DMS 273 (cell line): ENCODE measurements around the gene HBEGF.

Experiments used
- DNase-seq: peaks from one replicate; lab custom pipeline; 2025; ENCODE audit not compliant: unreplicated experiment; lab: John Stamatoyannopoulos, UW

Gene HBEGF

DNA sequence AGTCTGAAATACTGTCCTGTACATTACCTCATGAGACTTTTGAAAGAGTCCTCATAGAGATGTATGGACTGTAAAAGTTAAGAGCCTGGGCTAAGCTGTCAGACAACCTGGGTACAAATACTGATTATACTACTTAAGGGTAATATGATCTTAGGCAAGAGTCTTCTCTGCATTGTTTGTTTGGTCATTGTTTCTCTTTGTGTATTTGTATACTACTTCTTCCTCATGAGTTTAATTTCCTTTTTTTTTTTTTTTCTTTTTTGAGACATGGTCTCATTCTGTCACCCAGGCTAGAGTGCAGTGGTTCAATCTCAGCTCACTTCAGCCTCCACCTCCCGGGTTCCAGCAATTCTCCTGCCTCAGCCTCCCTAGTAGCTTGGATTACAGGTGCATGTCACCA is 40.9 kb downstream of the HBEGF start:
- DNase-seq = no peak

DNA sequence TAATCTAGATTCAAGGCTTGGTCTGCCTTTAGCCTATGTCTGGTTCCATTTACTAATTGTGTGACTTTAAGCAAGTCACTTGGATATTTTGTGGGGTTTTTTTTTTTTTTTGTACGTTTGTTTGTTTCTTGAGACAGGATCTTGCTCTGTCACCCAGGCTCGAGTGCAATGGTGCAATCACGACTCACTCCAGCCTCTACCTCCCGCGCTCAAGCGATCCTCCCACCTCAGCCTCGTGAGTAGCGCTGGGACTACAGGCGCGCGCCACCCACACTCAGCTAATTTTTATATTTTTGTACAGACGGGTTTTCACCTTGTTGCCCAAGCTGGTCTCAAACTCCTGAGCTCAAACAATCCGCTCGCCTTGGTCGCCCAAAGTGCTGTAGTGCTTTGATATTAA is 42.4 kb downstream of the HBEGF start:
- no peak for DNase-seq

GRCh38 chr5:140302786-140303639 is 43.4 kb downstream of the HBEGF start, which contains the start of gene PFDN1:
Gene PFDN1, minus strand, starts transcription at chr5:140303101. Its CDS starts 28 bp downstream, at chr5:140303073.
- DNase-seq = peak; percentile 98

DNA sequence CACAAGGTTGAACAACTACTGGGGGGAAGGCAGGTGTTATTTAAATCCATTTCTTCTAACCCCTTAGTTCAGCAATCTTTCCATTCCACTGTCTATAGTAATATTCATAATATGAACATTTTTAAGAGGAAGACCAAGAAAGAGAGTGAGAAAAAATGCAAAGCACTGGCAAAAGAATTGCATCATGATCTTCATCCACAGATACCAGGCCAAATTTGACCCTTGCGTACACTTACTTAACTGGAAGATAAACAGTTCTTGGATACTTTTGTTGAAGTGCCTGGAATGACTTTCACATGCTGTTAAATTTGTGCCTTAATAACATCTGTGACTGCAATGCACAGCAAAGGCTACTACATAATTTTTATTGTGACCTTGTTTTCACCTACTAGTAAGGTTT is 45.3 kb downstream of the HBEGF start:
- no peak for DNase-seq

- DNase-seq = no peak
Measured at GRCh38 chr5:140299056-140299455, 47.3 kb downstream of the HBEGF start.

- no peak for DNase-seq
Measured at GRCh38 chr5:140298183-140298601, 48.2 kb downstream of the HBEGF start.

GRCh38 chr5:140297283-140297682 is 49.1 kb downstream of the HBEGF start:
- DNase-seq = no peak

DNA sequence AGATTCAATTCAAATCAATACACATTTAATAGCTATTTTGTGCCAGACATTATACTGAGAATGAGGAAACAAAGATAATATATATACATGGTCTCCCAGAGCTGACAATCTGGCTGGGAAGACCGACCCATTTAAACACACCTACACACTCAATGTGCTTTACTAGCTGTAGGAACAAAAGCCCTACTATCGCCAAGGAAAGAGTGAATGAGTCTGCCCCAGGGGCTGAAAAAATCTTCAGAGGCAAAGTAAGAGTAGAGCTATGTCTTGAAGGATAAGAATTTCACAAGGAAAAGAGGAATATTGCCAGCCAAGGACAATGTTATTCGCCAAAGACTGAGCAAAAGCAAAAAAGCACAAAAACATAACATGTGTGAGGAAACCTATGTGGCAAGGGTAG is 50.1 kb downstream of the HBEGF start:
- DNase-seq = no peak

DNA sequence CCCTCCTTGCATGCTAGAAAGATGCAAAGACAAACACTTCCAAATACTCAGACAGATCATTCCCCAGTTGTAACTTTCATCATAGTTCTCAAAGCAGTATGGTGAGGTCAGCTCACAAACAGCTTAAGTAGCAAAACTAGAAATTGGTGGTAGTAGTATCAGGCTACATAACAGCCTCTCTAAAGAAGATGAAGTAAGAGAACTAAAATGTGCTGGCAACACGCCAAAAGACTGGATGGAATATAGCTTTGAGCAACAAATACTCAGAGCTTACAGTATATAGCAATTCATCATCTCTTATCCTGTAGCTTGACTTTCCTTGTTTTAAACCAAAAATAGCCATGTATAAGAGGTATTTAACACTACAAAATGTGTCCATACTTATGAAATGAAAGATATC is 51.0 kb downstream of the HBEGF start:
- peak; percentile 81 for DNase-seq

GRCh38 chr5:140294753-140295152 is 51.6 kb downstream of the HBEGF start:
- DNase-seq = no peak

DNA sequence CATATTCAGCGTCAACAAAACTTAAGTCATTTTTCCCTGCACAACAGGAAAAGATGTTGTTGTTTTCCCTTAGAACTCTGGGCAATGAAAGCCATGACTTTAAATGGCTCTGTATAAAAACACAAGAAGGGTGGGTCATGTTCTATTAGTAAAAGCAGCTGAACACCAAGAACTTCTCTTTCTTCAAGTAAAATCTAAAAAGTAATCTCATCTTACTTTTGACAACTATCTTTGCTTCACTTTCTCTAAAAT is 52.6 kb downstream of the HBEGF start:
- DNase-seq = no peak

DNA sequence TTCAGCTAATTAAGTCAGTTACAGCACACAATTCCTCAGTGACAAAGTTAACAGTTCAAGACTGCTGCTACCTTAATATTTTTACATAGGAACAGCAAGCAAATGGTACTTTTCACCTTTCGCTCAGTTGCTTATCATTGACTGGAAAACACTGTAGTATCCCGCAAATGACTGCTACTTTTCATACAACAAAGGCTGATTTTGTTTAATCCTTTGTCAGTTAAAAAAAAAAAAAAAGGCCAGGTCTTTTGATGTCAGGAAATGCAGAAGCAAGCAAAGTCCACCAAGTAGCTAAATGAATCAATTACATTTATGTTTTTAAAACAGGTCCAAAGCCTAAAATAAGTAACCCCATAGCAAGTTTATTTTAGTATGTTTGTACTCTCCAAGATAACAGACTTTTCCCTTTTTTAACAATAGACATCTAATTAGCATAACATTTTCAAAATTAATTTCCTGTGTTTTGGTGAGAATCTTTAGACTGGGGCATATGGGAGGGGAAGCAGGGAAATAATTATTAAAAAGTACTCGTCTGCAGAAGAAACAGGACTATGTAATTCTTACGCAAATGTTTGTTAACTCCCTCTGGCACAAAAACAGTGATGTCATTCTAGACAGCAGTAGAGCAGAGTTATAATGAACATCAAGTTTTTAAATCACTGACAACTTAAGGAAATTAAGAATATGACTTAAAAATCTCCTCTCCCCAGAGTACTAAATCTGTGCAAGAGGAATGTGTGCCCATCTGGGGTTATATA is 53.1 kb downstream of the HBEGF start:
- no peak for DNase-seq

- no peak for DNase-seq
Measured at GRCh38 chr5:140292212-140293036, 54.0 kb downstream of the HBEGF start.

DNA sequence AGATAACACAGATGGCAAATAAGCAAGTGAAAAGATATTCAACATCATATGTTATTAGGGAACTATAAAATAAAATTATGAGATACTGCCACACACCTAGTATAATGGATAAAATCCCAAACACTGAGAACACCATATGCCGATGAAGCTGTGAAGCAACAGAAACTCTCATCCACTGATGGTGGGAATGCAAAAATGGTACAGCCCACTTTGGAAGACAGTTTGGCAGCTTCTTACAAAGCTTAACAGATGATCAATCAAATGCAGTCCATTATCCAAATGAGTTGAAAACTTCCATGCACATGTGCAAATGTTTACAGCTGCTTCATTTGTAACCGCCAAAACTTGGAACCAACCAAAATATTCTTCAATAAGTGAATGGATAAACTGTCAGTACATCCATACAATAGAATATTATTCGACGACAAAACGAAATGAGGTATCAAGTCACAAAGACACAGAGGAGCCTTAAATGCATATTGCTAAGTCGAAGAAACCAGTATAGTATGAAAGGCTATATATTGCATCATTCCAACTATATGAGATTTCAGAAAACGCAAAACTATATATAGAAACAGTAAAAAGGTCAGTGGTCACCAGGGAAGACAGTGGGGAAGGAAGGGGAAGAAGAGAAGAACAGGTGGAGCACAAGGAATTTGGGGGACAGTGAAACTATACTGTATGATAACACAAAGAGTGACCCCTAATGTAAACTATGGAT is 58.4 kb downstream of the HBEGF start:
- peak; percentile 8 for DNase-seq

GRCh38 chr5:140286424-140286823 is 60.0 kb downstream of the HBEGF start:
- DNase-seq = no peak

GRCh38 chr5:140284013-140284412 is 62.4 kb downstream of the HBEGF start:
- no peak for DNase-seq
